ENCODE measurements around the gene LHFPL3.

LHFPL3 gene

DNA sequence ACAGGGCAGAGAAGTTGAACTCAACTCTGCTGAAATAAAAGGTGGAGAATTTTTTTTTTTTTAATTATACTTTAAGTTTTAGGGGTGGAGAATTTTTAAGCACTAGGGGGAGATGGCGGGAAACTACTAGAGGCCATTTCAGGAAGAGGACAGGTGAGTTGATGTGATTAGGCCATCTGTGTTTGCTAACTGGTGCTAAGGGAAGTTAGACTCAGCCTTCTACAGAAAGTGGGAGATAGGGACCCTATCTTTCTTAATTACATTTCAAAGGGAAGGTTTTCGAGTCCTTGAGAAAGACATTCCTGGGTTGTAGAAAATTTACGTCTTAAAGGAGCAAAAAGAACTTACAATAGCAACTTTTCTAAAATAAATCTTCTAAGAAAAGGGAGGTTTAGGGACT is 124.8 kb downstream of the LHFPL3 start:
- H3K27me3 ChIP-seq (replicated peaks; ENCODE audit: insufficient read depth, low read length), result no peaks in the 10 kb centered on the region
- no peaks in the 10 kb centered on the region for H3F3A ChIP-seq (ENCODE audit: insufficient read depth, low read length)
- H3K4me2 ChIP-seq (ENCODE audit: low read depth, low read length), result no peak overlapping the region
- no peak overlapping the region for H3K27ac ChIP-seq (ENCODE audit: low read length)
- H3K4me3 ChIP-seq (ENCODE audit: low read length), result no peak overlapping the region
- H3K9me3 ChIP-seq (replicated peaks; ENCODE audit: insufficient read depth, low read length), result no peaks in the 10 kb centered on the region
- no peaks in the 10 kb centered on the region for H3K36me3 ChIP-seq (replicated peaks; ENCODE audit: insufficient read depth, low read length)
- DNase-seq, result no peak
- 0 out of 2 replicates have a peak, but pooled peaks cover 3% of the 10 kb centered on the region for H3K4me1 ChIP-seq (ENCODE audit: low read length)
- TF ChIP-seq EZH2 (optimal IDR thresholded peaks at IDR 0.05; ENCODE audit: low read depth, low read length), result no peak
- TF ChIP-seq, protein P1, sequence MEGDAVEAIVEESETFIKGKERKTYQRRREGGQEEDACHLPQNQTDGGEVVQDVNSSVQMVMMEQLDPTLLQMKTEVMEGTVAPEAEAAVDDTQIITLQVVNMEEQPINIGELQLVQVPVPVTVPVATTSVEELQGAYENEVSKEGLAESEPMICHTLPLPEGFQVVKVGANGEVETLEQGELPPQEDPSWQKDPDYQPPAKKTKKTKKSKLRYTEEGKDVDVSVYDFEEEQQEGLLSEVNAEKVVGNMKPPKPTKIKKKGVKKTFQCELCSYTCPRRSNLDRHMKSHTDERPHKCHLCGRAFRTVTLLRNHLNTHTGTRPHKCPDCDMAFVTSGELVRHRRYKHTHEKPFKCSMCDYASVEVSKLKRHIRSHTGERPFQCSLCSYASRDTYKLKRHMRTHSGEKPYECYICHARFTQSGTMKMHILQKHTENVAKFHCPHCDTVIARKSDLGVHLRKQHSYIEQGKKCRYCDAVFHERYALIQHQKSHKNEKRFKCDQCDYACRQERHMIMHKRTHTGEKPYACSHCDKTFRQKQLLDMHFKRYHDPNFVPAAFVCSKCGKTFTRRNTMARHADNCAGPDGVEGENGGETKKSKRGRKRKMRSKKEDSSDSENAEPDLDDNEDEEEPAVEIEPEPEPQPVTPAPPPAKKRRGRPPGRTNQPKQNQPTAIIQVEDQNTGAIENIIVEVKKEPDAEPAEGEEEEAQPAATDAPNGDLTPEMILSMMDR (IDR thresholded peaks at IDR 0.05; ENCODE audit: low read length), result no peak
- TF ChIP-seq EZH2phosphoT487 (IDR thresholded peaks at IDR 0.05; ENCODE audit: low read length), result no peak
- H3K79me2 ChIP-seq (ENCODE audit: low read length), result no peaks in the 10 kb centered on the region
- no peaks in the 10 kb centered on the region for H3K9me2 ChIP-seq (replicated peaks; ENCODE audit: insufficient read depth, low read length)
- no peak overlapping the region for H3K9ac ChIP-seq (ENCODE audit: low read length)
- no peaks in the 10 kb centered on the region for H4K20me1 ChIP-seq (ENCODE audit: insufficient read depth, low read length)
- no peak overlapping the region for H2AFZ ChIP-seq (ENCODE audit: low read length)

DNA sequence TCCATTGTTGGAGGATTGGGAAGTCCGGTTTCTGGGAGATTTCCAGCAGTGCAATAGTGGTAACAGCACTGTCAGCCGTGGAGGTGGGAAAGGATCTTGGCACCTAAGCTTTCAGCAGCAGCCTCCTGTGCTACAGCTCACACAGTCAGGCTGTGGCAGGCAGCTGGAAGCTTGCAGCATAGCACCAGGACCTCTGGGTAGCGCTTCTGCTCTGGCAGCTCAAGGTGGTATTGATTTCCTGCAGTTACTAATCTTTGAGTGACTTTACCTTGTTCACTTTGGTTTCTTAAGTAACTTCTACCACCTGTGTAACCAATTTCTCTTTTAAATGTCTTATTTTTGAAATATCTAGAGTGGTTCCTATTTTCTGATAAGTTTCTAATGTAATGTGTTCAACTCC is 130.5 kb downstream of the LHFPL3 start:
- H3K9me3 ChIP-seq (replicated peaks; ENCODE audit: insufficient read depth, low read length), result no peaks in the 10 kb centered on the region
- H3F3A ChIP-seq (ENCODE audit: insufficient read depth, low read length), result no peaks in the 10 kb centered on the region
- no peaks in the 10 kb centered on the region for H4K20me1 ChIP-seq (ENCODE audit: insufficient read depth, low read length)
- no peak for DNase-seq
- no peaks in the 10 kb centered on the region for H3K36me3 ChIP-seq (replicated peaks; ENCODE audit: insufficient read depth, low read length)
- H3K79me2 ChIP-seq (ENCODE audit: low read length), result no peaks in the 10 kb centered on the region
- H3K9ac ChIP-seq (ENCODE audit: low read length), result no peak overlapping the region
- H3K27ac ChIP-seq (ENCODE audit: low read length), result no peak overlapping the region
- H3K4me2 ChIP-seq (ENCODE audit: low read depth, low read length), result no peak overlapping the region
- no peaks in the 10 kb centered on the region for H3K4me1 ChIP-seq (ENCODE audit: low read length)
- no peaks in the 10 kb centered on the region for H3K9me2 ChIP-seq (replicated peaks; ENCODE audit: insufficient read depth, low read length)
- no peak overlapping the region for H3K4me3 ChIP-seq (ENCODE audit: low read length)
- H3K27me3 ChIP-seq (replicated peaks; ENCODE audit: insufficient read depth, low read length), result no peaks in the 10 kb centered on the region
- no peak overlapping the region for H2AFZ ChIP-seq (ENCODE audit: low read length)
- TF ChIP-seq EZH2phosphoT487 (IDR thresholded peaks at IDR 0.05; ENCODE audit: low read length), result no peak
- TF ChIP-seq, protein P1 (IDR thresholded peaks at IDR 0.05; ENCODE audit: low read length), result no peak
- no peak for TF ChIP-seq EZH2 (optimal IDR thresholded peaks at IDR 0.05; ENCODE audit: low read depth, low read length)

GRCh38 chr7:104469166-104469820 is 140.9 kb downstream of the LHFPL3 start:
- Histone ChIP-seq H3F3A (ENCODE audit: insufficient read depth, low read length) (no peaks in the 10 kb centered on the region), H3K27ac (ENCODE audit: low read length) (no peak overlapping the region), H2AFZ (ENCODE audit: low read length) (no peak overlapping the region), H3K27me3 (replicated peaks; ENCODE audit: insufficient read depth, low read length) (no peaks in the 10 kb centered on the region), H3K79me2 (ENCODE audit: low read length) (no peaks in the 10 kb centered on the region), H3K9me3 (replicated peaks; ENCODE audit: insufficient read depth, low read length) (no peaks in the 10 kb centered on the region), H3K4me2 (ENCODE audit: low read depth, low read length) (no peak overlapping the region), H3K4me3 (ENCODE audit: low read length) (no peak overlapping the region), H3K36me3 (replicated peaks; ENCODE audit: insufficient read depth, low read length) (no peaks in the 10 kb centered on the region), H3K4me1 (ENCODE audit: low read length) (no peaks in the 10 kb centered on the region), H3K9me2 (replicated peaks; ENCODE audit: insufficient read depth, low read length) (no peaks in the 10 kb centered on the region), H4K20me1 (ENCODE audit: insufficient read depth, low read length) (no peaks in the 10 kb centered on the region), H3K9ac (ENCODE audit: low read length) (no peak overlapping the region)
- TF ChIP-seq EZH2phosphoT487 (IDR thresholded peaks at IDR 0.05; ENCODE audit: low read length) (no peak), EZH2 (optimal IDR thresholded peaks at IDR 0.05; ENCODE audit: low read depth, low read length) (no peak)
- TF ChIP-seq, protein P1 (IDR thresholded peaks at IDR 0.05; ENCODE audit: low read length), result no peak
- no peak for DNase-seq
